GM12872 (cell line): ENCODE results near the gene CARTPT.

Experiments used
- CTCF ChIP-seq: IDR thresholded peaks from 3 replicates; pipeline ENCODE4 v1.5.1; 2011; ENCODE audit warnings: low read depth, mild to moderate bottlenecking, low read length, moderate library complexity; ENCODE audit not compliant: insufficient read depth

The CARTPT gene

DNA sequence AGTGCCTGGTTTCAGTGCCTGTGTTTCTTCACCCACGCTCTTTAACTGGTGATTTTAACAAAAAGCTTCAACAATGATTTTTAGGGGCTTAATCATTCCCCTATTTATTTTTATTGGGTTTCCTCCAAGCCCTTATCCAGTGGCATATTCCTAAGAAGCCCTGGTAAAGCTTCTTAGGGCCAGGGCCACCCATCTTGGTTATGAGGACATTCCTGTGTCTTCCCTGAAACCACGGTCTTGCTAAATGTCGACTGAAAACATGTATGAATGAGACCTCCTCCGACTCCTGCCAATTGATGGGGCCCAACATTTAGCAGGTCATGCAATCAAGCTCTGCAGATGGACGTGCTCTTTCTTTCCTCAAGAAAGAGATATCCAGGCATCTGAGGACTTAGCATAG is 13.7 kb upstream of the CARTPT start:
- TF ChIP-seq CTCF: no peak

DNA sequence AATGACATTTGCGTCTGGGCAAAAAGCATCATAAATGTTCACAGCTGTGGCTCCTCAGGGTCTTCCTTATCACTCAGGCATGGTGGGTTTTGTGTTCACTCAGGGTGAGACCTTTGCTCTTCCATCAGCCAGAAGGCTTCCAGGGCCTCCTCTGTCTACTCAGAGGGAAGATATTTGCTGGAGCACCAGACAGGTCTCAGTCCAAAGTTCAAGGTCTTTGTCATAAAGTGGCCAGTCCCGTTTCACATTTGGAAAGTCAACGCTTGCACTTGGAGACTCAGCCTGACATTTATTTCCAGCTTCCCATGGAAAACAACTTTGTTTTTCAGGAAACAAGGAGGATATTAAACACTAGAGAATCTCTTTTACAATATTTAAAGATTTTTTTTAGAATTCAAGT is 12.2 kb upstream of the CARTPT start:
- TF ChIP-seq CTCF: no peak

DNA sequence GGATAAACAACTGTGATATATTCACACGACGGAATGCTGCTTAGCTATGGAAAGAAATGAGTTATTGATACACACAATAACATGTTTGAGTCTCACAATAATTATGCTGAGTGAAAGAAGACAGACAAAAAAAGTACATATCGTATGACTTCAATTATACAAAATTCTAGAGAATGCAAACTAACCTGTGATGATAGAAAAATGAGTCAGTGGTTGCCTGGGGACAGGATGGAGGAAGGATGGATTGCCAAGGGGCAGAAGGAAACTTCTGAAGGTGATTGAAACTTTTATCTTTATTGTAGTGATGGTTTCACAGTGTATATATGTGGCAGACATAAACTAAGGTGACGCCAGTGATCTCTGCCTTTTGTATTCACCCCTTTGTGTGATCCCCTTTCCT is 7.5 kb upstream of the CARTPT start:
- no peak for TF ChIP-seq CTCF

- no peak for TF ChIP-seq CTCF
These were observed 4.2 kb upstream of the CARTPT start for GRCh38 chr5:71714911-71715310.

DNA sequence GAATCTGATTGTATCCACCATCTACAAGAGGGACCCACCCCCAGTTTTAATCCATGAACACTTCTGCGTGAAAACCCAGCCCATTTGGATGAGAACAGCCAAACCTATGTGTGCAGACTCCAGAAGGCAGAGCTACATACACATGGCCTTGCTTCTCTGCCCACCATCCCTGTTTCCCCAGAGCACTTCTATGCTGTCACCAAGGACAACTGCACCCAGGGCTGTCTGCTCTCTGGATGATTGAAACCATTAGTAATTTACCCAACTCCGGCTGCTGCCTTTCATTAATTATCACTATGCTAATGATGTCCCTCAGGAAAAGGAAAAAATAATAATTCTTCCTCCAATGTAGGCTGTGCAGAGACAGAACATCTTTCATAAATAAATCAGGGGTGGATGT is 8.9 kb downstream of the CARTPT start:
- TF ChIP-seq CTCF: no peak

DNA sequence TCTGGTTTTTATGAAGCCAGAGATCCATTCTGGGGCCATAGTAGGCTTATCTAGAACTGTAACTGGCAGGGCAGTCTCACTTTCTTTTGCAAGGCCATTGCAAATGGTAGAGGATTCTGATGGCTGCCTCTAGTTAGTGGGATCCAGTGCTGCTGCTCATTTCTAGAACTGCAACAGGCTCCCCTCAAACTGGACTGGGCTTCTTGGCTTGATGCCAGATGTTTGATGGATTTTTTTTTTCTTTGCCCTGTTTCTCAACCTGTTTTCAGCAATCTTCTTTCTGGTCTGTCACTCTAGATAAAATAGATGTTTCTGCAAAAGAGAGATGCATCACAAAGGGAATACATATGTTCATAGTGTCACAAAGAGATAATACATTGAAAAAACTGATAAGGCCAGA is 11.9 kb downstream of the CARTPT start:
- no peak for TF ChIP-seq CTCF

GRCh38 chr5:71732011-71732410 is 12.9 kb downstream of the CARTPT start:
- TF ChIP-seq CTCF: no peak

DNA sequence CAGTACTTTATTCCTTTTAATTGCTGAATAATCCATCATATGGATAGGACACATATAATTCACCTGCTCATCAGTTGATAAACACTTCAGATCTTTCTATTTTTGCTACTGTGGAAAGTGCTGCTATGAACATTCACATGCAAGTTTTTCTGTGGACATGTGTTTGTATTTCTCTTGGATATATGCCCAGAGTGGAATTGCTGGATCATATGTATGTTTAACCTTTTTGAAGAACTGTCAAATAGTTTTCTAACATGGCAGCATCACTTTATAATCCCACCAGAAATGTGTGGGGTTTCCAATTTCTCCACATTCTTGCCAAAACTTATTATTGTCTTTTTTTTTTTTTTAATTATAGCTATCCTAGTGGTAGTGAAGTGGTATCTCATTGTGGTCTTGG is 15.1 kb downstream of the CARTPT start:
- no peak for TF ChIP-seq CTCF
